OCI-LY3 (cell line): ENCODE data around the gene NELL1.

Experiments
- EZH2phosphoT487 ChIP-seq: fragments of 200-600 bp; shearing (Covaris generic); IDR thresholded peaks from 2 replicates; pipeline ENCODE4 v1.6.1; 2018; ENCODE audit warnings: antibody characterized with exemption, mixed run types, low read depth
- TF ChIP-seq, protein P1 (sequence below): fragments of 200-600, 300-600 bp; sonication (generic); IDR thresholded peaks from 2 replicates; pipeline ENCODE4 v1.5.1; 2014; ENCODE audit warnings: antibody characterized with exemption, low read length, low read depth

DNA sequence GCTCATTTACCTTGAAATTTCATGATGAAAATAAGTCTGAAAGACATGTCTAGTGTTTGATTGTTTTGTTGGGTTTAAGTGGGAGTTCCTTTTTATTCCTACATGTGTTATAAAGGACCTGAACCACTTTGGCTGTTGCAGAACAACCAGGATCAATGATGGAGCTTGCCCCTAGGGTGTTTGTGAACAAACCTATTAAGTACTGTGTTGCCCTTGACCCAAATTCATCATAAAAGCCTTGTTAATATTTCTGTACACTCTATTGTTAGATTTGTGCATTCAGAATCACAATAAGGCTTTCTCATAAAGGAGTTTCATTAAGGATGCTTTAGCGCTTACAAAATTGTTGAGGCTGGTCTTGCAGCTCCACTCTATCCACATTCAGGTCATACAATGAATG is 452.6 kb downstream of the NELL1 start:
- TF ChIP-seq, protein P1, sequence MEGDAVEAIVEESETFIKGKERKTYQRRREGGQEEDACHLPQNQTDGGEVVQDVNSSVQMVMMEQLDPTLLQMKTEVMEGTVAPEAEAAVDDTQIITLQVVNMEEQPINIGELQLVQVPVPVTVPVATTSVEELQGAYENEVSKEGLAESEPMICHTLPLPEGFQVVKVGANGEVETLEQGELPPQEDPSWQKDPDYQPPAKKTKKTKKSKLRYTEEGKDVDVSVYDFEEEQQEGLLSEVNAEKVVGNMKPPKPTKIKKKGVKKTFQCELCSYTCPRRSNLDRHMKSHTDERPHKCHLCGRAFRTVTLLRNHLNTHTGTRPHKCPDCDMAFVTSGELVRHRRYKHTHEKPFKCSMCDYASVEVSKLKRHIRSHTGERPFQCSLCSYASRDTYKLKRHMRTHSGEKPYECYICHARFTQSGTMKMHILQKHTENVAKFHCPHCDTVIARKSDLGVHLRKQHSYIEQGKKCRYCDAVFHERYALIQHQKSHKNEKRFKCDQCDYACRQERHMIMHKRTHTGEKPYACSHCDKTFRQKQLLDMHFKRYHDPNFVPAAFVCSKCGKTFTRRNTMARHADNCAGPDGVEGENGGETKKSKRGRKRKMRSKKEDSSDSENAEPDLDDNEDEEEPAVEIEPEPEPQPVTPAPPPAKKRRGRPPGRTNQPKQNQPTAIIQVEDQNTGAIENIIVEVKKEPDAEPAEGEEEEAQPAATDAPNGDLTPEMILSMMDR, result no peak
- no peak for TF ChIP-seq EZH2phosphoT487
